ENCODE measurements around the gene KRTAP5-6.

The KRTAP5-6 gene

GRCh38 chr11:1734641-1735081 is 37.7 kb downstream of the KRTAP5-6 start:
- no peak for DNase-seq

- no peak for DNase-seq
Measured at GRCh38 chr11:1735271-1735670, 38.3 kb downstream of the KRTAP5-6 start.

GRCh38 chr11:1736447-1736992 is 39.5 kb downstream of the KRTAP5-6 start:
- no peak for DNase-seq

- no peak for DNase-seq
Measured at GRCh38 chr11:1737080-1737757, 40.2 kb downstream of the KRTAP5-6 start.

- DNase-seq = no peak
Measured at GRCh38 chr11:1738380-1738779, 41.4 kb downstream of the KRTAP5-6 start.

GRCh38 chr11:1739576-1739975 is 42.6 kb downstream of the KRTAP5-6 start:
- no peak for DNase-seq

- no peak for DNase-seq
Measured at GRCh38 chr11:1740786-1741530, 44.0 kb downstream of the KRTAP5-6 start.

- DNase-seq = no peak
Measured at GRCh38 chr11:1741741-1742140, 44.7 kb downstream of the KRTAP5-6 start.

- DNase-seq = no peak
Measured at GRCh38 chr11:1742371-1742770, 45.4 kb downstream of the KRTAP5-6 start.

- no peak for DNase-seq
Measured at GRCh38 chr11:1742869-1743584, 46.0 kb downstream of the KRTAP5-6 start.

GRCh38 chr11:1743585-1744136 is 46.7 kb downstream of the KRTAP5-6 start:
- DNase-seq = no peak

GRCh38 chr11:1744137-1744886 is 47.3 kb downstream of the KRTAP5-6 start:
- DNase-seq = no peak

- DNase-seq = no peak
Measured at GRCh38 chr11:1744891-1745700, 48.1 kb downstream of the KRTAP5-6 start.

GRCh38 chr11:1745701-1746320 is 48.8 kb downstream of the KRTAP5-6 start:
- DNase-seq = no peak

- DNase-seq = peak; percentile 84
Measured at GRCh38 chr11:1746511-1746931, 49.5 kb downstream of the KRTAP5-6 start.

GRCh38 chr11:1746956-1747752 is 50.2 kb downstream of the KRTAP5-6 start:
- DNase-seq = no peak
